Measurements from ENCODE around the gene LRRC59. TPM values are rescaled to one million over a fixed set of nuclear protein-coding genes. Genes with fewer than 3 reads are reported as not detected.
A peak's percentile ranks its signal among the peaks of the same experiment; 100 is the strongest.
"Not testable (repeated sequence)": the region's sequence is repeated elsewhere in the genome, so short reads cannot be mapped to it uniquely, and the experiment has no call there.

Gene LRRC59
- polyA plus RNA-seq, 1 donor from 2014 or later = 22.6 TPM

DNA sequence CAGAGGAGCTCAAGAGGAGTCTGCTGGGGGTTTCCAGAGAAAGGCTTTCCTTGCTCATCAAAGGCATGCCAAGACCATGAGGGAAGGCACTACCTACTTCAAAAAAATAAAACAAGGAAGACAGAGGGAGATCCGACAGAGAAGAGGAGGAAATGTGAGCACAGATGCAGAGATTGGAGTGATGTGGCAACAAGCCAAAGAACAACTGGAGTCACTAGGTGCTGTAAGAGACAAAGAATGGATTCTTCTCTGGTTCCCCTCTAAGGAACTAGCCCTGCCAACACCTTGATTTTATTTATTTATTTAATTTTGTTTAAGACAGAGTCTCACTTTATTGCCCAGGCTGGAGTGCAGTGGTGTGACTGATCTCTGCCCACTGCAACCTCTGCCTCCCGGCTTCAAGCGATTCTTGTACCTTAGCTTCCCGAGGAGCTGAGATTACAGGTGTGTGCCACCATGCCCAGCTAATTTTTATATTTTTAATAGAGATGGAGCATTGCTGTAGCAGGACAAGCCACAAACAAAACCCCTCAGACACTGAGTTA is 14.9 kb upstream of the LRRC59 start:
- Mint-ChIP-seq H3K9me3 (no peaks in the 10 kb centered on the region), H3K4me3 (no peak overlapping the region), H3K36me3 (no peaks in the 10 kb centered on the region), H3K27ac (no peak overlapping the region), H3K4me1 (peaks cover 0 to 2% (median 0%) of the 10 kb centered on the region in 3 donors), H3K27me3 (no peaks in the 10 kb centered on the region)

DNA sequence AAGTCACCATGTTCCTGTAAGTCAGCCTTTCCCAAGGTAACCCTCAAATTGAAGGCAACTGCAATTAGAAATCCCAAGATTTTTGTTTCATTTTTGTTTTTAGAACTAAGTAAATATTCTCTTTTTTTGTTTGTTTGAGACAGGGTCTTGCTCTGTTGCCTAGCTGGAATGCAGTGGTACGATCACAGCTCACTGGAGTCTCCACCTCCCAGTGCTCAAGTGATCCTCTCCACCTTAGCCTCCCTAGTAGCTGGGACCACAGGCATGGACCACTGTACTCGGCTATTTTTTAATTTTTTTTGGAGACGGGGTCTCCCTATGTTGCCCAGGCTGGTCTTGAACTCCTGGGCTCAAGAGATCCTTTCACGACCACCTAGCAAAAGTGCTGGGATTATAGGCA is 10.6 kb upstream of the LRRC59 start:
- Mint-ChIP-seq H3K27me3 (peaks cover 11% of the 10 kb centered on the region), H3K36me3 (peaks cover 2% of the 10 kb centered on the region), H3K4me3 (peak overlapping the region in 1 of 4 donors; percentile 45), H3K4me1 (peaks cover 0 to 2% (median 0%) of the 10 kb centered on the region in 3 donors), H3K27ac (no peak overlapping the region), H3K9me3 (no peaks in the 10 kb centered on the region)

DNA sequence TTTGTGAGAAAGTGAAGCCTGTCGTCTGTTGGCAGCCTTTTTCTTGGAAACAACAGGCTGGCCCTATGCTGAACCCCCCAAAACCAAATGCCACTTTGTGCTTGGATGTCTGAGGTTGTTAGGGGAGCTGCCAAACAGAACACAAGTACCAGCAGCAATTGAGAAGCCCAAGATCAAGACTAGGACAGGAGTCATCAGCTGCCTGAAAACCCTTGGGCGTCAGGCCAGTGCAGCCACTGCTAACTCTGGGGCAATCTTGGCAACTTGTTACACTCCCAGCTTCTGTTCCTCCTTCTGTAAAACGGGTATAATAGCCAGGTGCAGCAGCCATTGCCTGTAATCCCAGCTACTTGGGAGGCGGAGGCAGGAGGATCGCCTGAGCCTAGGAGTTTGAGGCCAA is 9.3 kb upstream of the LRRC59 start:
- H3K27ac Mint-ChIP-seq = no peak overlapping the region

DNA sequence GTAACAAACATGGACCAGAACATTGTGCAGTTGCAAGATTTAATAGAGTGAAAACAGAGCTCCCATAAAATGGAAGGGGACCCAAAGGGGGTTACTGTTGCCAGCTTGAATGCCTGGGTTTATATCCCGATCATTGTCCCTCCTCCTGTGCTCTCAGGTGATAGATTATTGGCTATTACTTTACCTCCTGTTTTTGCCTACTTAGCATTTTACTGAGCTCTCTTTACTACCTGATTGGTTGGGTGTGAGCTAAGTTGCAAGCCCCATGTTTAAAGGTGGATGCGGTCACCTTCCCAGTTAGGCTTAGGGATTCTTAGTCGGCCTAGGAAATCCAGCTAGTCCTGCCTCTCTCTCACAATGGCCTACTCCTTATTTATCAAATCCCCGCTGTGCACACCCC is 8.0 kb upstream of the LRRC59 start:
- Mint-ChIP-seq H3K4me3 (peak overlapping the region in 1 of 4 donors; percentile 38), H3K27me3 (peaks cover 11% of the 10 kb centered on the region)
- not testable (repeated sequence) for H3K9me3 Mint-ChIP-seq, H3K36me3 Mint-ChIP-seq, H3K27ac Mint-ChIP-seq, H3K4me1 Mint-ChIP-seq

More for the DNA sequence above, 9.3 kb upstream of the LRRC59 start:
- Mint-ChIP-seq H3K36me3 (peaks cover 2% of the 10 kb centered on the region), H3K27me3 (peaks cover 11% of the 10 kb centered on the region), H3K9me3 (no peaks in the 10 kb centered on the region), H3K4me1 (peaks cover 0 to 2% (median 0%) of the 10 kb centered on the region in 3 donors), H3K4me3 (no peak overlapping the region)

DNA sequence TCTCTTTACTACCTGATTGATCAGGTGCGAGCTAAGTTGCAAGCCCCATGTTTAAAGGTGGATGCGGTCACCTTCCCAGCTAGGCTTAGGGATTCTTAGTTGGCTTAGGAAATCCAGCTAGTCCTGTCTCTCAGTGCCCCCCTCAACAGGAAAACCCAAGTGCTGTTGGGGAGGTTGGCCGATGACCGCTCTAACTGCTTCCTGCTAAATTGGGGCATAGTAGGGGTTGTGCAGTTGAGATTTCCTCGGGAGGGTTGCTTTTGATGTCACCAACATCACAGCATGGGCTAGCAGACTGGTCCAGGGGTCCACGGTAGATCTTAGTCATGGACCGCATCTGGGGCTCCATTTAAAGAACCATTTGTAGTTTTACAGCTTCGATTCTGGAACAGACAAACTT is 2.3 kb upstream of the LRRC59 start:
- not testable (repeated sequence) for H3K36me3 Mint-ChIP-seq, H3K27me3 Mint-ChIP-seq, H3K9me3 Mint-ChIP-seq
- H3K4me1 Mint-ChIP-seq = peaks cover 15 to 20% (median 17%) of the 10 kb centered on the region in 3 donors
- peak overlapping the region in 1 of 4 donors; percentile 92 for H3K4me3 Mint-ChIP-seq
- peak overlapping the region in 1 of 3 donors; percentile 53 for H3K27ac Mint-ChIP-seq

DNA sequence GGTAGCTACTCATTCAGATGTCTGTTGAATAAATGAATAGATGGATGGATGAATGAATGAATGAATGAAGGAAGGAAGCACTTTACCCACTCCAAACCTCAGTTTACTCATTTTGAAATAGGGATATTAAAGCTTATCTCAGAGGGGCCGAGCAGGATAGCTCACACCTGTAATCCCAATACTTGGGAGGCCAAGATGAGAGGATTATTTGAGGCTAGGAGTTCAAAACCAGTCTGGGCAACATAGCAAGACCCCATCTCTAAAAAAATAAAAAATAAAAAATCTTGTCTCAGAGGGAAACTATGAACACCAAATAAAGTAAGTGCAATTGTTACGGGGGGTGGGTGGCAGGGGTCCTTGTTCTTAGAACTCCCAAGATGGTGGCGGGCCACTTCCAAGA is 1.3 kb upstream of the LRRC59 start:
- H3K36me3 Mint-ChIP-seq = not testable (repeated sequence)
- H3K27ac Mint-ChIP-seq = peak overlapping the region in 1 of 3 donors; percentile 23

DNA sequence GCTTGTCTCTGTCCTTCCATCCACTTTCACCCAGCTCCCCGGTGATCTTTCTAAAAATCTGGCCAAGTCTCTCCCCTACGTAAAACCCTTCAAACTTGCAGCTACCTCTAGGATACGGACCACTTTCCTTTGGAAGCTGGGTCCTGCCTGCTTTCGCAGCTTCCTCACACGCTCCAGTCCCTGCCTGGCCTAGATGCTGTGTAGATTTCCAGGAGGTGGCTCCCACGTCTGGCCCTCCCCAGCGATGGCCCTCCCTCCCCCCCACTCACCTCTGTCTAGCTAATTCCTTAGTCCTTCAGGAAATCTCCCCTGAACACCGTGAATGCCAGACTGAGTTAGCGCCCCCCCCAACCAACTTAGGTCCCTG is 579 bp upstream of the LRRC59 start:
- Mint-ChIP-seq H3K27me3 (no peaks in the 10 kb centered on the region), H3K4me1 (peaks cover 16 to 24% (median 20%) of the 10 kb centered on the region in 3 donors), H3K27ac (peak overlapping the region in 2 of 3 donors; percentile 89 to 90)

More for the DNA sequence above, 1.3 kb upstream of the LRRC59 start:
- peak overlapping the region in 3 of 4 donors; percentile 66 to 92 (median 87) for H3K4me3 Mint-ChIP-seq
- not testable (repeated sequence) for H3K9me3 Mint-ChIP-seq, H3K27me3 Mint-ChIP-seq
- peaks cover 13 to 20% (median 19%) of the 10 kb centered on the region in 3 donors for H3K4me1 Mint-ChIP-seq

DNA sequence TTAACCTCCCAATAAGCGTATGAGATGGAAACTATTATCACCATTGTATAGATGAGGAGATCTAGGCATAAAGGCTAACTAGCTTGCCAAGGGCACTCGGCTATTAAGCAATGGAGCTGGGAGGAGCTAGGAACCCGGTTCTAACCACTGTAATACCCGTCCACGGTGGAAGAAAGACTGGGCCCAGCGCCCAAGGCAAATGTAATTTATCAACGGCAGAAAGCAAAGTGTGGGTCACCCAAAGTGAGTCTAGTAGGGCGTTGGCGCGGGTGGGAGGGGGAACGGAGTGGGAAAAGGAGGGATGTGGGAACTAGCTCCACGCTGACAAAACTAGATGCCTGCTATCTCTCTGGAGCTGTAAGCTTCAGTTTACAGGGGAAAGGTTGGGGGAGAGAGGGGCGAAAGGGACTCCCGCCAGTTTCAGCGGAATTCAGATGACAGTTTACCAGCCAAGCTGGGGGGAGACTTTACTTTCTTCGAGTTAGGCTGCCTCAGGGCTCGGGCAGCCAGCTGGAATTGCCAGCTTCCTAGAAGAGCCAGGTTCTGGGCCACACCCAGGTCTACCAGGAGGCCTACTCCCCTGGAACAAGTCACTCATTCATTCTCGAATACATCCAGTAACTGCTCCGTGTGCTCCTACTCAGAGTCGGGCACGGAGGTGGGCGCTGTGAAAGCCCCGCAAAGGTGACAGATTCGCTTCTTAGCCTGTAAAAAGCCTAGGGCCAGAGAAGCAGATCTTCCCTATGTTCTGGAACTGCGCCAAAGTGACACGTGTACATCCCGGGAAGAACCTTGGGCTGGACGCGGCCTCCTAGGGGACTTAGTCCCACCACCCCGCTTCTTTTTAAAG is 837 bp downstream of the LRRC59 start:
- peaks cover 18 to 27% (median 23%) of the 10 kb centered on the region in 3 donors for H3K4me1 Mint-ChIP-seq
- H3K4me3 Mint-ChIP-seq = peak overlapping the region; percentile 87 to 96 (median 92)
- H3K27me3 Mint-ChIP-seq = no peaks in the 10 kb centered on the region
- H3K36me3 Mint-ChIP-seq = peaks cover 4% of the 10 kb centered on the region
- H3K27ac Mint-ChIP-seq = peak overlapping the region; percentile 87 to 90 (median 89)
- no peaks in the 10 kb centered on the region for H3K9me3 Mint-ChIP-seq

More for the DNA sequence above, 579 bp upstream of the LRRC59 start:
- peaks cover 4% of the 10 kb centered on the region for H3K36me3 Mint-ChIP-seq
- peak overlapping the region; percentile 87 to 92 (median 92) for H3K4me3 Mint-ChIP-seq
- H3K9me3 Mint-ChIP-seq = no peaks in the 10 kb centered on the region

DNA sequence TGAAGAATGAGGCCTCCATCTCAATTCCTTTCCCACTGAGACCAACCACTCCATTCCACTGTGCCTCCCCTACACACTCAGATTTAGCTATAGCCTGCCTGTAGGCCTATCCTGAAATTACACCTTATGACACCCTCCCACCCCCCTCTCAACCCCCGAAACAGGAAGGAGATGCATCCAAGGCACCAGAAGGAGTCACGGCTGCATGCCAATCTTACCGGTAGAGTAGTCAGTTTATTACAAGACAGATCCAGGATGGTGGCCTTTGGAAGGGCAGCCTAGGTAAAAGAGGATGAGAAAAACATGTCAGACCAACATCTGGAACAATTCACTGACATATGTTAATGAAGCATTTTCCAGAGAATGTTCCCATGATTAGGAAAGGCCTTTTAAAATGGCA is 2.6 kb downstream of the LRRC59 start:
- H3K4me1 Mint-ChIP-seq = peaks cover 23 to 33% (median 26%) of the 10 kb centered on the region in 3 donors
- peaks cover 4% of the 10 kb centered on the region for H3K36me3 Mint-ChIP-seq
- H3K4me3 Mint-ChIP-seq = peak overlapping the region in 2 of 4 donors; percentile 77 to 92
- H3K27me3 Mint-ChIP-seq = no peaks in the 10 kb centered on the region
- H3K9me3 Mint-ChIP-seq = no peaks in the 10 kb centered on the region
- H3K27ac Mint-ChIP-seq = peak overlapping the region in 1 of 3 donors; percentile 54

DNA sequence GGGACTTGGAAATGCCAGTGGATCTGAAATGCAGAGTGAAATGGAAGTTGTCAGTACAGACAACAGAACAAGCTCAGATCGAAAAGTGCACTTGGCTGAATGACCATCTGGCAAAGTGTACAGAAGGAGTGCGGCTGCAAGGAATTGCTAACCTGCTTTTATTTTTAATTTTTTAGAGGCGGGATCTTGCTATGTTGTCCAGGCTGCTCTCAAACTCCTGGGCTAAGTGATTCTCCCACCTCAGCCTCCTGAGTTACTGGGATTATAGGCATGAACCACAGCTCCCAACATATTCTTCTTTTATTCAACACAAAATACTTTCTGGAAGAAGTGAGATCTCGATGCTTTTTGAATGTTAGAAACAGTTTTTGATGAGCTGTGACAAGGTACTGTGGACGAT is 3.6 kb downstream of the LRRC59 start:
- H3K4me3 Mint-ChIP-seq = peak overlapping the region in 1 of 4 donors; percentile 92

DNA sequence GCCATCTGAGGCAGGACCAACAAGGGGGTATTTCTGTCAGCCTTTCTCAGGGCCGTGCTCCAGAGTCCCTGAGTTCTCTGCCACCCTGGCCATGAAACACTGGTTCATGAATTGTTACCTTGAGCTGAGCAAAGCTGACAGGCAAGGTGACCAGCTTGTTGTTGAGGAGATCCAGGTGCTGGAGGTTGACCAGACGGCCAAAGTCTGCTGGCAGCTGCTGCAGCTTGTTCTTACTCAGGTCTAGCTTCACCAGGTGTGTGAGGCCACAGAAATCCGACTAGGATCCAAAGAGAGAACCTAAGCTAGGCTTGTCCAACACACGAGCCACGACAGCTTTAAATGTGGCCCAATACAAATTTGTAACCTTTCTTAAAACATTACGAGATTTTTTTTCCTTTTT is 4.7 kb downstream of the LRRC59 start:
- peaks cover 22 to 31% (median 24%) of the 10 kb centered on the region in 3 donors for H3K4me1 Mint-ChIP-seq
- H3K27me3 Mint-ChIP-seq = no peaks in the 10 kb centered on the region
- H3K9me3 Mint-ChIP-seq = no peaks in the 10 kb centered on the region
- H3K36me3 Mint-ChIP-seq = peaks cover 4% of the 10 kb centered on the region
- no peak overlapping the region for H3K27ac Mint-ChIP-seq
- no peak overlapping the region for H3K4me3 Mint-ChIP-seq

More for the DNA sequence above, 3.6 kb downstream of the LRRC59 start:
- Mint-ChIP-seq H3K27me3 (no peaks in the 10 kb centered on the region), H3K27ac (no peak overlapping the region), H3K4me1 (peaks cover 23 to 33% (median 26%) of the 10 kb centered on the region in 3 donors), H3K9me3 (no peaks in the 10 kb centered on the region), H3K36me3 (peaks cover 4% of the 10 kb centered on the region)

DNA sequence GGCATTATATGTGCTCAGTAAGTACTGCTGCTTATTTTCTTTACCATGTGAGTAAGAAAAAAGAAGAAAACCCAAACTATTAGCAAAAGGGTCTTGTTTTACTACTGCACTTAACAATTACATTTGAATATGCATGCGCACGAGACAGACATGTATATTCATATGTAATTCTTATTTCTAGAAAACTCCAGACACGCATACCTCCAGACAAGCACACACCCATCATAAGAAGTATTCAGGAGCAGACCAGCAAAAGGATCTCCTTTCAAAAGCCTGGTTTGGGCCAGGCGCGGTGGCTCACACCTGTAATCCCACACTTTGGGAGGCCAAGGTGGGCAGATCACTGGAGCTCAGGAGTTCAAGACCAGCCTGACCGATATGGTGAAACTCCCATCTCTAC is 7.8 kb downstream of the LRRC59 start:
- Mint-ChIP-seq H3K9me3 (no peaks in the 10 kb centered on the region), H3K27me3 (no peaks in the 10 kb centered on the region), H3K36me3 (peaks cover 12% of the 10 kb centered on the region), H3K4me1 (peaks cover 6 to 16% (median 10%) of the 10 kb centered on the region in 3 donors), H3K4me3 (no peak overlapping the region), H3K27ac (no peak overlapping the region)

DNA sequence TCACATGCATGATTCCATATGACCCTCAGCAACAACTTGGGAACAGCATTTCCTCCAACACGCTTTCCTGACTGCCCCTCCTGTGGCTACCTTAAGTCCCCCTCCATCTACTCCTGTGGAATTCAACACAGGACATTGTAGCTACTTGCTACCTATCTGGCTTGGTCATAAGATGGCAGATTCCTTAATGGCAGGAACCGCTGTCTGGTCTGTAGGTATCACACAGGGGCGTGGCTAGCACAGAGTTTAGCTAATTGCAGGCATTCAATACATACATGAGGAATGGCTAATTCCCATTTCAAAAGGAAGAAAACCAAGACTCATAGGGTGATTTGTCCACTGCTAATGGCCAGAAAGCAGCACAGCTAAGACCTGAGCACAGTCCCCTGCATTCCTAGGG is 8.6 kb downstream of the LRRC59 start:
- no peak overlapping the region for H3K4me3 Mint-ChIP-seq
- H3K36me3 Mint-ChIP-seq = peaks cover 12% of the 10 kb centered on the region
- H3K4me1 Mint-ChIP-seq = peaks cover 6 to 14% (median 10%) of the 10 kb centered on the region in 3 donors
- no peaks in the 10 kb centered on the region for H3K9me3 Mint-ChIP-seq
- no peaks in the 10 kb centered on the region for H3K27me3 Mint-ChIP-seq
- no peak overlapping the region for H3K27ac Mint-ChIP-seq

DNA sequence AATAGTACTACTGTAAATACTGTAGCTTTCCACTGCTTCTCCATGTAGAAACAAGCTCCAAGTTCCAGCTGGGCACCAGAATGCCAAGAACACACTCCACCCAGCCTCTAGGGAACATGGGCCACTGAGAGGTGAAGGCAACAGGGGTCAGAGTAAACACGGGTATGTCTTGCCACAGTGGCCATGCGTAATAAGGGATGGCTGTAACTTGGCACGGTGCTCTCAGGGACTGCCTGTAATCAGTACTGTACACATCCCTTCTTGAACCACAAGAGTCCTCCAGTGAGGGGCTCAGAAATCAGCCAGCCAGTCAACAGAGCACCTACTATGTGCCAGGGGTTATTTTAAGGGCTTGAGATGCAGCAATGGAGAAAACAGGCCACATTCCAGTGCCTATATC is 10.8 kb downstream of the LRRC59 start:
- Mint-ChIP-seq H3K27me3 (no peaks in the 10 kb centered on the region), H3K9me3 (no peaks in the 10 kb centered on the region), H3K27ac (no peak overlapping the region), H3K4me3 (no peak overlapping the region), H3K36me3 (peaks cover 11% of the 10 kb centered on the region), H3K4me1 (peaks cover 3 to 7% (median 6%) of the 10 kb centered on the region in 3 donors)

DNA sequence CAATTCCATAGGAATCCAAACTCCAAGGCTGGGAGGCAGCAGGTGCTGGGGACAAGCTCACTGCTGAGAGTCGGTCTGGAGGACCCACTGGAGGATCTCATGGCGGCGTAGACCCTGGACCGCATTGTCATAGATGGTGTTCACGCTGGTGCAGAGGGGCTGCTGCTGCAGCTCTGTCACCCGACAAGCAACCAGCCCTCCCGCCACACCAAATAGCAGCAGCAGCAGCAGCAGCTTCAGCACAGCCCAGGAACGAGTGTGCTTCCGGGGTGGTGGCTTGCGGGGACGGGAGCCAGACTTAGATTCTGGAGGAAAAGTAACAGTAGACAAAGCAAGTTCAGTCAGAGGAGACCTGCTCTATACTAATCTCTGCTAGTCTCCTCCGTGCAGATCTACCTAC is 14.4 kb downstream of the LRRC59 start:
- Mint-ChIP-seq H3K27ac (no peak overlapping the region), H3K4me1 (no peaks in the 10 kb centered on the region), H3K36me3 (peaks cover 14% of the 10 kb centered on the region), H3K27me3 (no peaks in the 10 kb centered on the region), H3K4me3 (peak overlapping the region in 1 of 4 donors; percentile 9), H3K9me3 (no peaks in the 10 kb centered on the region)
